ENCODE results near the gene SP4.

DNA sequence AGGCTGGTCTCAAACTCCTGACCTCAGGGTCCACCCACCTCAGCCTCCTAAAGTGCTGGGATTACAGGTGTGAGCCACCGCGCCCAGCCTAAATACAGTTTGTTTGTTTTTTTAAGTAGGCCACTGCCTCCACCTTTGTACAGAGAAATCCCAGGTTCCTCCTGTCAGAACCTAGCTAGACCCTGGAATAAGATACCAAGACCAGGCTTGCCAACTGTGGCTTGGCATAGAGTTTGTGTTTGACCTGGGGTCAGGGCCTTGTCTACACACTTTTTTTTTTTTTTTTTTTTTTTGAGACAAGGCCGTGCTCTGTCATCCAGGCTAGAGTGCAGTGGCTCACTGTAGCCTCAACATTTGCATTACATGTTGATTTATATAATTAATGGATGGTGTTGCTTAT lies 80.7 kb downstream of the SP4 start:
- TF ChIP-seq, protein P1, sequence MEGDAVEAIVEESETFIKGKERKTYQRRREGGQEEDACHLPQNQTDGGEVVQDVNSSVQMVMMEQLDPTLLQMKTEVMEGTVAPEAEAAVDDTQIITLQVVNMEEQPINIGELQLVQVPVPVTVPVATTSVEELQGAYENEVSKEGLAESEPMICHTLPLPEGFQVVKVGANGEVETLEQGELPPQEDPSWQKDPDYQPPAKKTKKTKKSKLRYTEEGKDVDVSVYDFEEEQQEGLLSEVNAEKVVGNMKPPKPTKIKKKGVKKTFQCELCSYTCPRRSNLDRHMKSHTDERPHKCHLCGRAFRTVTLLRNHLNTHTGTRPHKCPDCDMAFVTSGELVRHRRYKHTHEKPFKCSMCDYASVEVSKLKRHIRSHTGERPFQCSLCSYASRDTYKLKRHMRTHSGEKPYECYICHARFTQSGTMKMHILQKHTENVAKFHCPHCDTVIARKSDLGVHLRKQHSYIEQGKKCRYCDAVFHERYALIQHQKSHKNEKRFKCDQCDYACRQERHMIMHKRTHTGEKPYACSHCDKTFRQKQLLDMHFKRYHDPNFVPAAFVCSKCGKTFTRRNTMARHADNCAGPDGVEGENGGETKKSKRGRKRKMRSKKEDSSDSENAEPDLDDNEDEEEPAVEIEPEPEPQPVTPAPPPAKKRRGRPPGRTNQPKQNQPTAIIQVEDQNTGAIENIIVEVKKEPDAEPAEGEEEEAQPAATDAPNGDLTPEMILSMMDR (IDR thresholded peaks at IDR 0.05), result no peak
- TF ChIP-seq POLR2AphosphoS5 (IDR thresholded peaks at IDR 0.05; ENCODE audit: insufficient read depth in 1 of 2, low read depth in 1 of 2), result no peak
